Keratinocyte (primary cell): ENCODE data around the gene CD33. TPM values are rescaled to one million over a fixed set of nuclear protein-coding genes. Genes with fewer than 3 reads are reported as not detected.

Experiments
- DNase-seq: peaks from one replicate; pipeline ENCODE4 v3.0.0-alpha.2; 2011; ENCODE audit warnings: low read depth, missing footprints, low spot score
- FAIRE-seq: peaks from 2 replicates; lab custom pipeline; 2011; peaks lifted over from hg19 to GRCh38; lab: Jason Lieb, UNC
- H2AFZ ChIP-seq: 2 replicates; pipeline ENCODE4 v1.6.0; 2012; ENCODE audit warnings: low read length, control low read depth, inconsistent platforms; ENCODE audit not compliant: control insufficient read depth
- H3K27ac ChIP-seq: 2 replicates; pipeline ENCODE4 v1.5.1; 2011; ENCODE audit warnings: low read length; ENCODE audit not compliant: control insufficient read depth, insufficient read depth
- H3K27me3 ChIP-seq: 3 replicates; pipeline ENCODE4 v1.6.0; 2011; ENCODE audit warnings: low read length; ENCODE audit not compliant: control insufficient read depth, insufficient read depth; ENCODE audit errors: extremely low read depth
- H3K36me3 ChIP-seq, 2 experiments: 2 replicates in 1 of 2; 3 replicates in 1 of 2; pipeline ENCODE4 v1.5.1; 2011; ENCODE audit warnings: low read length in 2 of 2, mild to moderate bottlenecking in 1 of 2; ENCODE audit not compliant: control insufficient read depth in 2 of 2, insufficient read depth in 2 of 2; ENCODE audit errors: extremely low read depth in 1 of 2
- H3K4me1 ChIP-seq: 3 replicates; pipeline ENCODE4 v1.5.1; 2011; ENCODE audit warnings: low read length; ENCODE audit not compliant: control insufficient read depth, insufficient read depth; ENCODE audit errors: extremely low read depth
- H3K4me2 ChIP-seq: 3 replicates; pipeline ENCODE4 v1.6.0; 2011; ENCODE audit warnings: low read depth, low read length; ENCODE audit not compliant: control insufficient read depth, insufficient read depth; ENCODE audit errors: extremely low read depth
- H3K4me3 ChIP-seq, 3 experiments: fragments of 200-600 bp in 1 of 3; sonication (generic) in 1 of 3; 2 replicates in 2 of 3; 3 replicates in 1 of 3; pipeline ENCODE4 v1.5.1; 2011 to 2016; ENCODE audit warnings: low read length in 3 of 3, mild to moderate bottlenecking in 3 of 3, control low read depth in 2 of 3, inconsistent platforms in 1 of 3, low read depth in 1 of 3, mixed read lengths in 1 of 3, mixed run types in 1 of 3, moderate library complexity in 1 of 3; ENCODE audit not compliant: control insufficient read depth in 2 of 3, insufficient read depth in 2 of 3; ENCODE audit errors: extremely low read depth in 1 of 3
- H3K79me2 ChIP-seq: 2 replicates; pipeline ENCODE4 v1.6.0; 2012; ENCODE audit warnings: low read length; ENCODE audit not compliant: control insufficient read depth, insufficient read depth
- H3K9ac ChIP-seq: 3 replicates; pipeline ENCODE4 v1.6.0; 2011; ENCODE audit warnings: low read length; ENCODE audit not compliant: control insufficient read depth, insufficient read depth; ENCODE audit errors: extremely low read depth
- H3K9me1 ChIP-seq: 3 replicates; pipeline ENCODE4 v1.6.0; 2011; ENCODE audit warnings: low read length; ENCODE audit not compliant: control insufficient read depth, insufficient read depth; ENCODE audit errors: extremely low read depth
- H3K9me3 ChIP-seq: 2 replicates; pipeline ENCODE4 v1.5.1; 2012; ENCODE audit warnings: low read depth, low read length; ENCODE audit not compliant: control insufficient read depth
- H4K20me1 ChIP-seq: 3 replicates; pipeline ENCODE4 v1.6.0; 2011; ENCODE audit warnings: low read length; ENCODE audit not compliant: control insufficient read depth, insufficient read depth; ENCODE audit errors: extremely low read depth
- EZH2 ChIP-seq: IDR thresholded peaks from one replicate; pipeline ENCODE4 v1.6.1; 2012; ENCODE audit warnings: inconsistent platforms, mild to moderate bottlenecking, low read length, moderate library complexity
- dilution Hi-C: fragments of 300-500 bp; cut with MboI; formaldehyde crosslinking; loops from one replicate; pipeline ENCODE4 v1.7.0; 2020; ENCODE audit warnings: low sequenced_read_pairs; ENCODE audit not compliant: extremely low pct_ligation_motif_present
- polyA plus RNA-seq, 5 experiments: library from polyadenylated mRNA; depleted of rRNA in 3 of 5; stranded (reverse) in 3 of 5; stranded (forward) in 1 of 5; unstranded in 1 of 5; fragments of >200 nt; gene quantifications; 1 replicate in 1 of 5; 2 replicates in 3 of 5; 3 replicates in 1 of 5; pipeline versions ENCODE4 v1.2.1 to v1.2.3, GENCODE V29; 2011 to 2012; ENCODE audit warnings: missing spikeins in 2 of 5, low read depth in 1 of 5, low replicate concordance in 1 of 5
- TF ChIP-seq, protein P1 (sequence below), 3 experiments: IDR thresholded peaks in 1 of 3; conservative IDR thresholded peaks in 1 of 3; optimal IDR thresholded peaks in 1 of 3; 2 replicates in 2 of 3; 3 replicates in 1 of 3; pipeline versions ENCODE3 to v1.5.1; 2011; ENCODE audit warnings: low read length in 3 of 3, mild to moderate bottlenecking in 3 of 3, moderate library complexity in 2 of 3, control low read depth in 1 of 3, inconsistent platforms in 1 of 3; ENCODE audit not compliant: insufficient read depth in 2 of 3; ENCODE audit errors: extremely low read depth in 1 of 3

Gene CD33
- polyA plus RNA-seq, 1 donor (not counting 4 experiments of a cell fraction or from before 2014, with no cell fraction given), result 0.16 TPM

DNA sequence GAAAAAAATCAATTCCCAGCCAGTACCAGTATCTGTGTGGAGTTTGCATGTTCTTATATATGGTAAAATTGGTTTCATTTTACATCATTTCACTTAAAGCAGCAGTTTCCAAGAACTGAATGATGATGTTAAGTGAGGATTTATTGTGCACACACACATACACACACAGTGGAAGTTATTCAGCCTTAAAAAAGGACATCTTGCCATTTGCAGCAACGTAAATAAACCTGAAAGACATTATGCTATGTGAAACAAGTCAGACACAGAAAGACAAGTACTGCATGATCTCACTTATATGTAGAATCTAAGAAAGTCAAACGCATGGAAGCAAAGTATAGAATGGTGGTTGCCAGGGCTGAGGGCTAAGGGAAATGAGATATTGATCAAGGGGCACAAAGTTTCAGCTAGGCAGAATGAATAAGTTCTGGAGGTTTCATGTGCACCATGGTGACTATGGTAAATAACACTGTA is 31.3 kb downstream of the CD33 start:
- Histone ChIP-seq H3K9me1 (no peaks in the 10 kb centered on the region), H2AFZ (no peak overlapping the region), H3K79me2 (no peaks in the 10 kb centered on the region), H3K9me3 (no peaks in the 10 kb centered on the region), H3K9ac (no peak overlapping the region), H3K27ac (no peak overlapping the region), H3K4me1 (no peaks in the 10 kb centered on the region), H3K27me3 (no peaks in the 10 kb centered on the region), H3K36me3 (no peaks in the 10 kb centered on the region), H4K20me1 (no peaks in the 10 kb centered on the region), H3K4me3 (no peak overlapping the region), H3K4me2 (no peak overlapping the region)
- TF ChIP-seq EZH2, result no peak
- TF ChIP-seq, protein P1, sequence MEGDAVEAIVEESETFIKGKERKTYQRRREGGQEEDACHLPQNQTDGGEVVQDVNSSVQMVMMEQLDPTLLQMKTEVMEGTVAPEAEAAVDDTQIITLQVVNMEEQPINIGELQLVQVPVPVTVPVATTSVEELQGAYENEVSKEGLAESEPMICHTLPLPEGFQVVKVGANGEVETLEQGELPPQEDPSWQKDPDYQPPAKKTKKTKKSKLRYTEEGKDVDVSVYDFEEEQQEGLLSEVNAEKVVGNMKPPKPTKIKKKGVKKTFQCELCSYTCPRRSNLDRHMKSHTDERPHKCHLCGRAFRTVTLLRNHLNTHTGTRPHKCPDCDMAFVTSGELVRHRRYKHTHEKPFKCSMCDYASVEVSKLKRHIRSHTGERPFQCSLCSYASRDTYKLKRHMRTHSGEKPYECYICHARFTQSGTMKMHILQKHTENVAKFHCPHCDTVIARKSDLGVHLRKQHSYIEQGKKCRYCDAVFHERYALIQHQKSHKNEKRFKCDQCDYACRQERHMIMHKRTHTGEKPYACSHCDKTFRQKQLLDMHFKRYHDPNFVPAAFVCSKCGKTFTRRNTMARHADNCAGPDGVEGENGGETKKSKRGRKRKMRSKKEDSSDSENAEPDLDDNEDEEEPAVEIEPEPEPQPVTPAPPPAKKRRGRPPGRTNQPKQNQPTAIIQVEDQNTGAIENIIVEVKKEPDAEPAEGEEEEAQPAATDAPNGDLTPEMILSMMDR (optimal IDR thresholded peaks at IDR 0.05 in 1 of 3, IDR thresholded peaks at IDR 0.05 in 1 of 3, conservative IDR thresholded peaks at IDR 0.05 in 1 of 3; ENCODE audit: extremely low read depth in 1 of 3, insufficient read depth in 2 of 3, low read length in 3 of 3), result no peak
- FAIRE-seq (no peak), DNase-seq (no peak)
- dilution Hi-C loops, result no loop called here

DNA sequence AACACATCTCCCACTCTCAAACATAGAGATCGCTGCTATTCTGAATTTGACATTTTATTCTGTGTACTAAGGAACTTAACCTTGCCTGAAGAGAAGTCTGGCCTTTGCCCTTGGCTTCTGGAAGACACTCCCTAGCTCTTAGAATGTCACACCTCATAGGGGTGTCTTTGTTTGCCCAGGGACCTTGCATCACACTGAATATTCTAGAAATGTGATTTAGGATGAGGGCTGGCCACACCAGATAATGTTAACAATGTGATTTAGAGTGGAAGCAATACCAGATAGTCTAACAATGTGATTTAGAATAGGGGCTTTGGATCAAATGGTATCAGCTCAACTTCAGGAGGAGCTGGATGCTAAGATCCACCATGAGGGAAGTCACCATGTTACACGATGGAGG is 32.6 kb downstream of the CD33 start:
- H3K36me3 ChIP-seq, result no peaks in the 10 kb centered on the region
- H3K4me2 ChIP-seq, result no peak overlapping the region
- no peaks in the 10 kb centered on the region for H3K79me2 ChIP-seq
- DNase-seq (no peak), FAIRE-seq (no peak)
- no peak overlapping the region for H3K9ac ChIP-seq
- no peaks in the 10 kb centered on the region for H3K4me1 ChIP-seq
- no peaks in the 10 kb centered on the region for H3K9me1 ChIP-seq
- H4K20me1 ChIP-seq, result no peaks in the 10 kb centered on the region
- no peak for TF ChIP-seq EZH2
- H3K4me3 ChIP-seq, result no peak overlapping the region
- H3K27ac ChIP-seq, result no peak overlapping the region
- dilution Hi-C loops, result no loop called here
- no peak overlapping the region for H2AFZ ChIP-seq
- no peaks in the 10 kb centered on the region for H3K27me3 ChIP-seq
- H3K9me3 ChIP-seq, result no peaks in the 10 kb centered on the region
